Measurements from ENCODE around the gene CARD11. TPM values are rescaled to one million over a fixed set of nuclear protein-coding genes. Genes with fewer than 3 reads are reported as not detected.

CARD11 gene
- total and polyA plus RNA-seq, 4 donors = 0.18 to 1.9 (median 1.5) TPM

DNA sequence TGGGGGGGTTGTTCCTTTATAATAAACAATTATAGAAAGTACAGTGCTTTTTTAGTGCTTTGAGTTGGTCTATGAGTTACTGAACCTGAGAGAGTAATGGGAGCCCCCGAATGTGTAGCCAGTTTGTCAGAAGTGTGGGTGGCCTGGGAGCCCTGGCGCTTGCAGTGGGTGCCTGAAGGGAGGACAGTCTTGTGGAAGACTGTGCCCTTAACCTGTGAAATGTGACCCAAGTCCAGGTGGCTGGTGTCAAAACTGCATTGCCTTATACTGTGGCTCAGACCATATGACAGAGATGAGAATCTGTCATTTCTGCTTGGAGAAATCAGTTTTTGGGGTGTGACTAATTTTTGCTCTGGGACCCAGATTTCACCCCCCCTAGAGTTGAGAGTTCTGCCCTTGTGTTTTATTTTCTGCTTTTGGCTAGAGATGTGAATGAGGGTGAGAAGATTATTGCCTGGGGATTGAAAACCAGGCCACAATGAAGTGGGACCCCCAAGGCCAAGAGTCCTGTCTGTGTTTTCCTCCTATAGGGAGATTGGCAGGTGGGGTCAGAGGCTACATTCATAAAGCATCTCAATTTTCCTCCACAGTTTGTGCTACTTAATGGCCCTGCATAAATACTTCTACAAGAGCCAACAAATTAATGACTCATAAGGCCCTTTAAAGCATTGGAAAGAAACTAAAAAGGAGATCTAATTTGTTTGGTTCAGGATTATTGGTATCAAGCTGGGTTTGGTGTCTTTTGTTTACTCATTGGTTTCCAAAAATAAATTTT lies 24.1 kb upstream of the CARD11 start:
- H3K9me3 ChIP-seq (ENCODE audit: control insufficient read depth, low read length) = no peaks in the 10 kb centered on the region
- intact Hi-C loops (cut with DNase I) = loop anchor here in 1 of 2 donors (10.0 kb wide), 1 partner anchor 147 kb away; no protein-coding TSS in a partner anchor
- H3K27ac ChIP-seq (ENCODE audit: low read depth in 1 of 2, low read length in 2 of 2) = no peak overlapping the region
- H3K27me3 ChIP-seq (ENCODE audit: control insufficient read depth in 1 of 2, insufficient read depth in 2 of 2, low read length in 1 of 2) = no peaks in the 10 kb centered on the region
- ATAC-seq (ENCODE audit: low FRiP score) (no peak), DNase-seq (no peak)
- 90 to 94% methylated on average over 2 of the region's 2 CpGs for WGBS, 2 donors
- no peak overlapping the region for H3K4me3 ChIP-seq (ENCODE audit: low read length in 2 of 2)
- no peaks in the 10 kb centered on the region for H3K4me1 ChIP-seq (ENCODE audit: control insufficient read depth in 1 of 2, insufficient read depth in 2 of 2, low read length in 2 of 2)
- H3K36me3 ChIP-seq (ENCODE audit: control insufficient read depth in 1 of 2, insufficient read depth in 2 of 2, low read length in 1 of 2) = no peaks in the 10 kb centered on the region

GRCh38 chr7:3067193-3067592 lies 23.5 kb upstream of the CARD11 start:
- whole genome bisulfite sequencing, 2 donors = 92 to 93% methylated on average over 3 of the region's 3 CpGs
- ATAC-seq (ENCODE audit: low FRiP score) (no peak), DNase-seq (no peak)
- Histone ChIP-seq H3K36me3 (ENCODE audit: control insufficient read depth in 1 of 2, insufficient read depth in 2 of 2, low read length in 1 of 2) (no peaks in the 10 kb centered on the region), H3K27me3 (ENCODE audit: control insufficient read depth in 1 of 2, insufficient read depth in 2 of 2, low read length in 1 of 2) (no peaks in the 10 kb centered on the region), H3K27ac (ENCODE audit: low read depth in 1 of 2, low read length in 2 of 2) (no peak overlapping the region), H3K4me3 (ENCODE audit: low read length in 2 of 2) (no peak overlapping the region), H3K9me3 (ENCODE audit: control insufficient read depth, low read length) (no peaks in the 10 kb centered on the region), H3K4me1 (ENCODE audit: control insufficient read depth in 1 of 2, insufficient read depth in 2 of 2, low read length in 2 of 2) (no peaks in the 10 kb centered on the region)
- intact Hi-C loops (cut with DNase I) = loop anchor here in 1 of 2 donors (10.0 kb wide), 1 partner anchor 148 kb away; no protein-coding TSS in a partner anchor

GRCh38 chr7:3066506-3066905 lies 22.8 kb upstream of the CARD11 start:
- ATAC-seq (ENCODE audit: low FRiP score) (no peak), DNase-seq (no peak)
- H3K4me3 ChIP-seq (ENCODE audit: low read length in 2 of 2) = no peak overlapping the region
- H3K27ac ChIP-seq (ENCODE audit: low read depth in 1 of 2, low read length in 2 of 2) = no peak overlapping the region
- intact Hi-C loops (cut with DNase I) = loop anchor here in 1 of 2 donors (10.0 kb wide), 1 partner anchor 148 kb away; no protein-coding TSS in a partner anchor
- H3K36me3 ChIP-seq (ENCODE audit: control insufficient read depth in 1 of 2, insufficient read depth in 2 of 2, low read length in 1 of 2) = no peaks in the 10 kb centered on the region
- H3K27me3 ChIP-seq (ENCODE audit: control insufficient read depth in 1 of 2, insufficient read depth in 2 of 2, low read length in 1 of 2) = no peaks in the 10 kb centered on the region
- no peaks in the 10 kb centered on the region for H3K9me3 ChIP-seq (ENCODE audit: control insufficient read depth, low read length)
- H3K4me1 ChIP-seq (ENCODE audit: control insufficient read depth in 1 of 2, insufficient read depth in 2 of 2, low read length in 2 of 2) = no peaks in the 10 kb centered on the region
- WGBS, 2 donors = 95 to 98% methylated on average over 1 of the region's 1 CpG

- no peak for ATAC-seq (ENCODE audit: low FRiP score)
- intact Hi-C loops (cut with DNase I) = loop anchor here in 1 of 2 donors (10.0 kb wide), 1 partner anchor 149 kb away; no protein-coding TSS in a partner anchor
Measured at GRCh38 chr7:3065724-3066143, 22.1 kb upstream of the CARD11 start.

DNA sequence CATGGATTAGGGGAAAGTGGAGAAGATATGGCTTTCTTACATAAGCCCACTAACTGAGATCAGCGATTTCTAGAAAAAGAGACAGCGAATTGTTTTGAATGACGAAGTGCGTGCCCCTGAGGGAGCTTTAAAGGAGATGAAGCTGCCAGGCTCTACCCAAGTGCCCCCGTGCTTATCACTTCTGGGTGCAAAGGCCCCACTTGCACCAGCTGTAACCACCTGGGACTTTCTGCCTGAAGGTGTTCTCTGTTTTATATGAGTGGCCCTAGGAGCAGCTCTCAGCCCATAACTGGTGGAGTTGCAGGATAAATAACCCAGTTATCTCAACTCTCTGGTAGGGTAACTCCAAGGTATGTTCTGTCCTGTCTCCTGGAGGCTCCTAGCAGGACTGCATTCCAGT lies 20.4 kb upstream of the CARD11 start:
- no peak for ATAC-seq (ENCODE audit: low FRiP score)
- WGBS, 2 donors = 88 to 93% methylated on average over 5 of the region's 5 CpGs

More at GRCh38 chr7:3065724-3066143, 22.1 kb upstream of the CARD11 start:
- 20% methylated on average over 11 of the region's 11 CpGs for WGBS, 2 donors
- no peaks in the 10 kb centered on the region for H3K4me1 ChIP-seq (ENCODE audit: control insufficient read depth in 1 of 2, insufficient read depth in 2 of 2, low read length in 2 of 2)
- no peaks in the 10 kb centered on the region for H3K36me3 ChIP-seq (ENCODE audit: control insufficient read depth in 1 of 2, insufficient read depth in 2 of 2, low read length in 1 of 2)
- no peak overlapping the region for H3K27ac ChIP-seq (ENCODE audit: low read depth in 1 of 2, low read length in 2 of 2)
- no peak for DNase-seq
- H3K4me3 ChIP-seq (ENCODE audit: low read length in 2 of 2) = no peak overlapping the region
- H3K27me3 ChIP-seq (ENCODE audit: control insufficient read depth in 1 of 2, insufficient read depth in 2 of 2, low read length in 1 of 2) = no peaks in the 10 kb centered on the region
- no peaks in the 10 kb centered on the region for H3K9me3 ChIP-seq (ENCODE audit: control insufficient read depth, low read length)

GRCh38 chr7:3063016-3063753 lies 19.5 kb upstream of the CARD11 start:
- Histone ChIP-seq H3K9me3 (ENCODE audit: control insufficient read depth, low read length) (no peaks in the 10 kb centered on the region), H3K27me3 (ENCODE audit: control insufficient read depth in 1 of 2, insufficient read depth in 2 of 2, low read length in 1 of 2) (no peaks in the 10 kb centered on the region), H3K36me3 (ENCODE audit: control insufficient read depth in 1 of 2, insufficient read depth in 2 of 2, low read length in 1 of 2) (no peaks in the 10 kb centered on the region), H3K4me3 (ENCODE audit: low read length in 2 of 2) (no peak overlapping the region), H3K27ac (ENCODE audit: low read depth in 1 of 2, low read length in 2 of 2) (no peak overlapping the region), H3K4me1 (ENCODE audit: control insufficient read depth in 1 of 2, insufficient read depth in 2 of 2, low read length in 2 of 2) (no peaks in the 10 kb centered on the region)
- no peak for ATAC-seq (ENCODE audit: low FRiP score)
- intact Hi-C loops (cut with DNase I) = loop anchor here in 1 of 2 donors (10.0 kb wide), 1 partner anchor 152 kb away; no protein-coding TSS in a partner anchor
- DNase-seq = peak in 1 of 2 donors; percentile 38
- 75 to 86% methylated on average over 7 of the region's 7 CpGs for WGBS, 2 donors

More for the DNA sequence above, 20.4 kb upstream of the CARD11 start:
- peak in 1 of 2 donors; percentile 16 for DNase-seq
- no peak overlapping the region for H3K27ac ChIP-seq (ENCODE audit: low read depth in 1 of 2, low read length in 2 of 2)
- no peaks in the 10 kb centered on the region for H3K4me1 ChIP-seq (ENCODE audit: control insufficient read depth in 1 of 2, insufficient read depth in 2 of 2, low read length in 2 of 2)
- H3K9me3 ChIP-seq (ENCODE audit: control insufficient read depth, low read length) = no peaks in the 10 kb centered on the region
- no peak overlapping the region for H3K4me3 ChIP-seq (ENCODE audit: low read length in 2 of 2)
- intact Hi-C loops (cut with DNase I) = loop anchor here in 1 of 2 donors (10.0 kb wide), 1 partner anchor 151 kb away; no protein-coding TSS in a partner anchor
- H3K36me3 ChIP-seq (ENCODE audit: control insufficient read depth in 1 of 2, insufficient read depth in 2 of 2, low read length in 1 of 2) = no peaks in the 10 kb centered on the region
- no peaks in the 10 kb centered on the region for H3K27me3 ChIP-seq (ENCODE audit: control insufficient read depth in 1 of 2, insufficient read depth in 2 of 2, low read length in 1 of 2)

- Histone ChIP-seq H3K27me3 (ENCODE audit: control insufficient read depth in 1 of 2, insufficient read depth in 2 of 2, low read length in 1 of 2) (no peaks in the 10 kb centered on the region), H3K27ac (ENCODE audit: low read depth in 1 of 2, low read length in 2 of 2) (no peak overlapping the region), H3K4me3 (ENCODE audit: low read length in 2 of 2) (no peak overlapping the region), H3K4me1 (ENCODE audit: control insufficient read depth in 1 of 2, insufficient read depth in 2 of 2, low read length in 2 of 2) (no peaks in the 10 kb centered on the region), H3K36me3 (ENCODE audit: control insufficient read depth in 1 of 2, insufficient read depth in 2 of 2, low read length in 1 of 2) (no peaks in the 10 kb centered on the region), H3K9me3 (ENCODE audit: control insufficient read depth, low read length) (no peaks in the 10 kb centered on the region)
- 45 to 57% methylated on average over 9 of the region's 9 CpGs for WGBS, 2 donors
- no peak for ATAC-seq (ENCODE audit: low FRiP score)
- peak in 1 of 2 donors; percentile 12 for DNase-seq
- intact Hi-C loops (cut with DNase I) = no loop called here
Measured at GRCh38 chr7:3057066-3057420, 13.4 kb upstream of the CARD11 start.

DNA sequence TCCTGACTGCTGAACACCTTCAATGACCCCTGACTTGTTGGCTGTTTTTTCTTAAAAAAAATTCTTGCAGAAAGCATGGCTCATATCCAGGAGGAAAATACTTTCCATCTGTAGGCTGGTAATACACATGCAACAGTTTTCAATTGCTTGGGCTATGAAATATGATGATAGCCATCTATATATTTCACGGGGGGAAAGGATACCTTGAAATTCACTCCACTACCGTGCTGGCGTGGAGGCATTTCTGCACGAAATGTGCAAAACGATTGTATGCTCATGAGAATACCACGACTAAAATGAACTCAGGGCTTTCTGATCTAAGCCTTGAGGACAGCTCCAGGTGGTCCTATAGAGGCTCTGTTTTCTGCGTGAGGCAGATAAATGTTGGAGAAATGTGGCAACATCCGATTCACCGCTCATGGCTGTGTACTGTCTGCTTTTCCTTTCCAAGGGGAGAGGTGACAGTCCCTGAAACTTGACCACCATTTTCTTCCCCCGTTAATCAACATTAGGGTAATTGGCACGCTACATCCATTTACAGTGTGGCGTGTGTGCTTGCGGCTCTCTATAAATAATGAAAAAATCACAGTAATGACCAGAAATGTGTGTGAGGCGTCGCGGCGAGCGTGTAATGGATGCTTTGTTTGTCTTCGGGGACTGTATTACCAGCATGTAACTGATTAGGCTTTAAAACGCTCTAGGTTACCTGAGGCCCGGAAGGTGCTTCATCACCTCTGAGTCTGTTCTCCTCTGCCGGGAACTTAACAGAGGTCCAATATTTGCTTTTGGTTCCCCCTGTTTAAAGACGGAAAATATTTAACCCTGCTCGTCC lies 12.8 kb upstream of the CARD11 start:
- H3K27me3 ChIP-seq (ENCODE audit: control insufficient read depth in 1 of 2, insufficient read depth in 2 of 2, low read length in 1 of 2) = no peaks in the 10 kb centered on the region
- H3K27ac ChIP-seq (ENCODE audit: low read depth in 1 of 2, low read length in 2 of 2) = no peak overlapping the region
- H3K36me3 ChIP-seq (ENCODE audit: control insufficient read depth in 1 of 2, insufficient read depth in 2 of 2, low read length in 1 of 2) = no peaks in the 10 kb centered on the region
- no peaks in the 10 kb centered on the region for H3K4me1 ChIP-seq (ENCODE audit: control insufficient read depth in 1 of 2, insufficient read depth in 2 of 2, low read length in 2 of 2)
- no peak overlapping the region for H3K4me3 ChIP-seq (ENCODE audit: low read length in 2 of 2)
- H3K9me3 ChIP-seq (ENCODE audit: control insufficient read depth, low read length) = no peaks in the 10 kb centered on the region
- ATAC-seq (ENCODE audit: low FRiP score) (no peak), DNase-seq (peak in 1 of 2 donors; percentile 60)
- 25 to 55% methylated on average over 24 of the region's 24 CpGs for WGBS, 2 donors
- intact Hi-C loops (cut with DNase I) = no loop called here
